HepG2 (cell line): Measurements from ENCODE around the gene ERICH3. TPM values are rescaled to one million over a fixed set of nuclear protein-coding genes. Genes with fewer than 3 reads are reported as not detected.

Experiments used
- ATAC-seq: fragments of 200-7000 bp; cut with Tn5 transposase; 3 replicates; pipeline ENCODE4 v1.9.1; 2020; ENCODE audit warnings: mild to moderate bottlenecking, moderate library complexity
- BruUV-seq: library from RNA; stranded (reverse); fragments of 400-500 nt; replicated peaks from 2 replicates; lab custom pipeline; 2021; lab: Mats Ljungman, UMichigan
- CTCF ChIA-PET: fragments of 300-600 bp; formaldehyde crosslinking; extraction: SDS; loops from one replicate; lab custom pipeline; 2021; ENCODE audit warnings: low total read pairs, inconsistent platforms, low intra/inter-chr PET ratio; lab: Yijun Ruan, JAX
- POLR2A ChIA-PET: fragments of 350-600 bp; sonication (Branson Sonifier 250); formaldehyde crosslinking; loops from one replicate; lab custom pipeline; 2020; ENCODE audit warnings: antibody characterized with exemption, inconsistent platforms; lab: Yijun Ruan, JAX
- DNase-seq: peaks from one replicate; pipeline ENCODE4 v3.0.0-alpha.2; 2015; ENCODE audit warnings: low spot score
- FAIRE-seq: peaks from 3 replicates; lab custom pipeline; 2011; peaks lifted over from hg19 to GRCh38; lab: Jason Lieb, UNC
- H2AFZ ChIP-seq: one replicate; pipeline ENCODE4 v1.6.1; 2011; ENCODE audit warnings: low read length, inconsistent platforms
- H3K27ac ChIP-seq: fragments of 300-600 bp; 3 replicates; pipeline ENCODE4 v1.8.0; 2011; ENCODE audit warnings: mixed run types, mild to moderate bottlenecking, mixed read lengths, low read length, inconsistent platforms; ENCODE audit not compliant: insufficient read depth; ENCODE audit errors: extremely low read length
- H3K27me3 ChIP-seq, 2 experiments: fragments of 200-600 bp in 1 of 2; 2 replicates in 1 of 2; 3 replicates in 1 of 2; pipeline versions ENCODE4 v1.6.0 to v1.8.0; 2011; ENCODE audit warnings: low read length in 2 of 2, mild to moderate bottlenecking in 2 of 2, moderate library complexity in 2 of 2, inconsistent platforms in 1 of 2; ENCODE audit not compliant: insufficient read depth in 2 of 2, control insufficient read depth in 1 of 2
- H3K36me3 ChIP-seq, 2 experiments: fragments of 200-600 bp in 1 of 2; replicated peaks in 1 of 2; 2 replicates in 1 of 2; 3 replicates in 1 of 2; pipeline versions ENCODE4 v1.5.1 to v1.8.0; 2011; ENCODE audit warnings: low read length in 2 of 2, inconsistent platforms in 1 of 2; ENCODE audit not compliant: insufficient read depth in 2 of 2, control insufficient read depth in 1 of 2
- H3K4me1 ChIP-seq: 2 replicates; pipeline ENCODE4 v1.5.1; 2012; ENCODE audit warnings: low read length, inconsistent platforms; ENCODE audit not compliant: insufficient read depth
- H3K4me2 ChIP-seq: 2 replicates; pipeline ENCODE4 v1.6.0; 2011; ENCODE audit warnings: low read depth, low read length, inconsistent platforms
- H3K4me3 ChIP-seq, 3 experiments: fragments of 200-600 bp in 1 of 3; sonication (generic), shearing (Covaris generic) in 1 of 3; replicated peaks in 1 of 3; 2 replicates each; pipeline ENCODE4 v1.5.1; 2011 to 2016; ENCODE audit warnings: low read length in 3 of 3, inconsistent platforms in 2 of 3, low read depth in 2 of 3, mild to moderate bottlenecking in 2 of 3, control low read depth in 1 of 3, mixed read lengths in 1 of 3; ENCODE audit not compliant: insufficient read depth in 1 of 3
- H3K79me2 ChIP-seq: one replicate; pipeline ENCODE4 v1.6.1; 2011; ENCODE audit warnings: low read length, inconsistent platforms; ENCODE audit not compliant: insufficient read depth
- H3K9ac ChIP-seq: 2 replicates; pipeline ENCODE4 v1.6.0; 2011; ENCODE audit warnings: mild to moderate bottlenecking, low read depth, low read length, inconsistent platforms; ENCODE audit not compliant: insufficient read depth
- H3K9me3 ChIP-seq: 2 replicates; pipeline ENCODE4 v1.5.1; 2012; ENCODE audit warnings: mild to moderate bottlenecking, low read length
- H4K20me1 ChIP-seq: 2 replicates; pipeline ENCODE4 v1.6.0; 2011; ENCODE audit warnings: inconsistent platforms, mild to moderate bottlenecking, low read length, moderate library complexity; ENCODE audit not compliant: insufficient read depth
- FOXA1 ChIP-seq, 2 experiments: fragments of 450-650 bp in 1 of 2; sonication (generic) in 1 of 2; formaldehyde crosslinking in 1 of 2; IDR thresholded peaks; 2 replicates each; pipeline versions ENCODE4 v1.4.0 to v1.6.1; 2016 to 2020; ENCODE audit warnings: missing genetic modification reagents in 1 of 2
- HIVEP1 ChIP-seq: sonication (generic); formaldehyde crosslinking; IDR thresholded peaks from 2 replicates; pipeline ENCODE4 v1.4.0; 2020; ENCODE audit warnings: mild to moderate bottlenecking, missing genetic modification reagents
- JUND ChIP-seq: sonication (generic); formaldehyde crosslinking; IDR thresholded peaks from 2 replicates; pipeline ENCODE4 v1.8.0; 2022; ENCODE audit warnings: mild to moderate bottlenecking, missing genetic modification reagents
- MEIS1 ChIP-seq: sonication (generic); formaldehyde crosslinking; IDR thresholded peaks from 2 replicates; pipeline ENCODE4 v1.9.0; 2021; ENCODE audit warnings: mild to moderate bottlenecking, missing genetic modification reagents, moderate library complexity, borderline replicate concordance
- MXD4 ChIP-seq: IDR thresholded peaks from 2 replicates; pipeline ENCODE4 v1.6.1; 2016; ENCODE audit warnings: mild to moderate bottlenecking, missing biosample characterization, missing genetic modification reagents
- RAD21 ChIP-seq: fragments of 450-650 bp; formaldehyde crosslinking; IDR thresholded peaks from 2 replicates; pipeline ENCODE4 v1.5.0; 2020; ENCODE audit warnings: mild to moderate bottlenecking
- RELA ChIP-seq: sonication (generic); formaldehyde crosslinking; IDR thresholded peaks from 2 replicates; pipeline ENCODE4 v1.4.0; 2020; ENCODE audit warnings: missing genetic modification reagents
- SMC3 ChIP-seq: IDR thresholded peaks from 2 replicates; pipeline ENCODE4 v1.6.1; 2011; ENCODE audit warnings: low read length, improper control_type of control experiment
- SOX6 ChIP-seq, 2 experiments: fragments of 450-650 bp in 1 of 2; sonication (generic) in 1 of 2; formaldehyde crosslinking in 1 of 2; IDR thresholded peaks; 2 replicates each; pipeline versions ENCODE4 v1.4.0 to v1.6.1; 2017 to 2020; ENCODE audit warnings: antibody characterized with exemption in 1 of 2, mild to moderate bottlenecking in 1 of 2, missing genetic modification reagents in 1 of 2
- SP2 ChIP-seq: sonication (generic); formaldehyde crosslinking; IDR thresholded peaks from 2 replicates; pipeline ENCODE4 v1.5.1; 2020; ENCODE audit warnings: mild to moderate bottlenecking, missing genetic modification reagents
- STAG1 ChIP-seq: sonication (generic); formaldehyde crosslinking; IDR thresholded peaks from 2 replicates; pipeline ENCODE4 v1.4.0; 2020; ENCODE audit warnings: missing genetic modification reagents
- ZBTB38 ChIP-seq: sonication (generic); formaldehyde crosslinking; IDR thresholded peaks from 2 replicates; pipeline ENCODE4 v1.5.1; 2020; ENCODE audit warnings: mild to moderate bottlenecking, missing genetic modification reagents
- ZBTB39 ChIP-seq: sonication (generic); formaldehyde crosslinking; IDR thresholded peaks from 2 replicates; pipeline ENCODE4 v1.5.0; 2020; ENCODE audit warnings: missing genetic modification reagents
- ZNF446 ChIP-seq: sonication (generic); formaldehyde crosslinking; IDR thresholded peaks from 2 replicates; pipeline ENCODE4 v1.5.0; 2020; ENCODE audit warnings: mild to moderate bottlenecking, missing genetic modification reagents
- ZNF484 ChIP-seq: sonication (generic); formaldehyde crosslinking; IDR thresholded peaks from 2 replicates; pipeline ENCODE4 v1.5.1; 2020; ENCODE audit warnings: mild to moderate bottlenecking, low read depth, missing genetic modification reagents, borderline replicate concordance
- ZNF614 ChIP-seq: IDR thresholded peaks from 2 replicates; pipeline ENCODE4 v1.6.1; 2018; ENCODE audit warnings: missing biosample characterization, missing genetic modification reagents, inconsistent platforms, borderline replicate concordance
- WGBS: methylation state at CpG from one replicate; pipeline ENCODE4 v1.1.6; 2017; ENCODE audit warnings: low lambda C conversion rate; 5-methylcytosine and 5-hydroxymethylcytosine counted together
- in situ Hi-C: cut with HindIII; loops from 2 replicates; pipeline ENCODE4 v1.10.0; 2017; ENCODE audit warnings: low pct_unique_long_range_greater_than_20kb; ENCODE audit not compliant: extremely low pct_ligation_motif_present
- intact Hi-C: fragments of 100-400 bp; cut with micrococcal nuclease; formaldehyde crosslinking; loops from one replicate; pipeline ENCODE4 v1.10.0; 2022; ENCODE audit not compliant: unreplicated experiment
- polyA plus RNA-seq, 8 experiments: library from polyadenylated mRNA; depleted of rRNA in 3 of 8; stranded (reverse) in 7 of 8; unstranded in 1 of 8; fragments of >200 nt; fragmentation: Illumina TruSeq in 4 of 8; extraction: Trizol in 4 of 8; gene quantifications; 2 replicates each; pipeline versions ENCODE4 v1.2.1 to v1.2.3, GENCODE V29; 2011 to 2016; ENCODE audit warnings: low read depth in 4 of 8, missing spikeins in 1 of 8, mixed read lengths in 1 of 8; ENCODE audit not compliant: insufficient read depth in 1 of 8
- total RNA-seq, 5 experiments: library from RNA; depleted of rRNA; stranded (reverse); fragments of >200 nt; fragmentation: Illumina TruSeq; extraction: Trizol; gene quantifications; 2 replicates each; pipeline ENCODE4 v1.2.3, GENCODE V29; 2016; ENCODE audit warnings: low read depth in 1 of 5
- TF ChIP-seq, protein P1 (sequence below): sonication (generic); formaldehyde crosslinking; IDR thresholded peaks from 2 replicates; pipeline ENCODE4 v1.4.0; 2020; ENCODE audit warnings: missing genetic modification reagents, low read depth, mild to moderate bottlenecking, borderline replicate concordance
- TF ChIP-seq, protein P2 (sequence below): IDR thresholded peaks from 2 replicates; pipeline ENCODE4 v1.6.1; 2016; ENCODE audit warnings: low read depth, control low read depth

The ERICH3 gene
- total and polyA plus RNA-seq, 2 of the 13 experiments (the other 11 are each of a cell fraction or from before 2014, with no cell fraction given), result 0.03 TPM; not detected in 1

DNA sequence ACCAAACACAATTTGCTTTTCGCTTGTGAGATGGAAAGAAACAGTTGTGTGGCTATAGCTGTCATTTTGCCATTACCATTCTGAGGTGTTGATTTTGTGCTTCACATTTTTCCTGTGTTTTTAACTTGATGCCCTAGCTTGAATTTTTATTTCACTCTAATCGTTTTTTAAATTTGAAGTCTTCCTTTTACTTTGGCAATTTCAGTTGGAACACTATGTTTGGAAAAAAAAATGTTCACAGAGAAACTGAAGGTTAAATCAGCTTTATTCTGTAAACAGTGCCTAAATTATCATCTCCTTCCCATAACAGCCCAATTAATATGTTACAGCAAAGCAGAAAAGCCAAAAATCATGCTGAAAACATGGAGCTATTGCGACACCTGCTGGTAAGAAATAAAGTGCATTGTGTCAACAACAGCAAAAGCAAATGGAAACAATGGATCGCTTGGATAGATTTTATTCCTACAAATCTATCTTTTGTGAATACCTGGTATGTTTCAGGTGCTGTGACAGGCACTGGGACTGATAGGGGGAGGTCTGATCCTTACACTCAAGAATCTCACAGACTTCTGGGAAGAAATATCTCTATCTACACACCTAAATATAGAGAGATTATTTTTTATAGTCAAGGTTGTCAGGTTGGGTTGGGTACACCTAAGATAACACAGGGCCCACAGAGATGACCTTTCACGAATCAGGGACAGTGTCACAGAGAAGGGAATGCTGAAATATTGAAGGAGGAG is 16.2 kb upstream of the ERICH3 start:
- H3K9ac ChIP-seq, result no peak overlapping the region
- intact Hi-C loops, result loop anchor here (1.0 to 10.0 kb wide), 3 partner anchors 44 to 692 kb away; partner anchors contain the start of genes CRYZ and TYW3
- no peak overlapping the region for H2AFZ ChIP-seq
- CTCF ChIA-PET, result interaction anchor here (1.6 kb wide), 1 partner anchor 43 kb away, joined by 5 read pairs; the partner anchor contains the start of genes CRYZ and TYW3
- no TSS peak for BruUV-seq
- DNase-seq (peak; percentile 53), ATAC-seq (peak; percentile 85), FAIRE-seq (no peak)
- in situ Hi-C loops, result loop anchor here (25.0 kb wide), 1 partner anchor 852 kb away; no protein-coding TSS in a partner anchor
- 20% methylated on average over 5 of the region's 5 CpGs for WGBS
- H3K36me3 ChIP-seq, result no peaks in the 10 kb centered on the region
- no peaks in the 10 kb centered on the region for H3K9me3 ChIP-seq
- POLR2A ChIA-PET, result interaction anchor here (1.6 kb wide), 1 partner anchor 44 kb away, joined by 4 read pairs; no protein-coding TSS in a partner anchor
- H3K27me3 ChIP-seq, result no peaks in the 10 kb centered on the region
- no peak overlapping the region for H3K27ac ChIP-seq
- no peak overlapping the region for H3K4me3 ChIP-seq
- peaks cover 8% of the 10 kb centered on the region for H3K4me1 ChIP-seq
- peak overlapping the region; percentile 52 for H3K4me2 ChIP-seq
- no peaks in the 10 kb centered on the region for H3K79me2 ChIP-seq
- no peaks in the 10 kb centered on the region for H4K20me1 ChIP-seq
- TF ChIP-seq STAG1 (CRISPR knock-in tag) (peak; percentile 89), SOX6 (IDR thresholded peaks at IDR 0.05) (no peak), SOX6 (CRISPR knock-in tag; IDR thresholded peaks at IDR 0.05) (0 out of 2 replicates have a peak, but pooled peaks have one; percentile 19), FOXA1 (IDR thresholded peaks at IDR 0.05) (peak; percentile 64; the same call in 1 of the 2 replicates), FOXA1 (CRISPR knock-in tag; IDR thresholded peaks at IDR 0.05) (peak; percentile 99), SMC3 (peak; percentile 81), JUND (no peak), MEIS1 (CRISPR knock-in tag) (no peak), ZBTB39 (CRISPR knock-in tag) (no peak), RAD21 (CRISPR knock-in tag) (peak; percentile 60), ZNF446 (CRISPR knock-in tag) (no peak), MXD4 (CRISPR knock-in tag) (0 out of 2 replicates have a peak, but pooled peaks have one; percentile 19), RELA (no peak), ZNF614 (CRISPR knock-in tag) (0 out of 2 replicates have a peak, but pooled peaks have one; percentile 34), SP2 (no peak), HIVEP1 (CRISPR knock-in tag) (no peak), ZBTB38 (CRISPR knock-in tag) (no peak), ZNF484 (CRISPR knock-in tag) (no peak)
- TF ChIP-seq, protein P1, sequence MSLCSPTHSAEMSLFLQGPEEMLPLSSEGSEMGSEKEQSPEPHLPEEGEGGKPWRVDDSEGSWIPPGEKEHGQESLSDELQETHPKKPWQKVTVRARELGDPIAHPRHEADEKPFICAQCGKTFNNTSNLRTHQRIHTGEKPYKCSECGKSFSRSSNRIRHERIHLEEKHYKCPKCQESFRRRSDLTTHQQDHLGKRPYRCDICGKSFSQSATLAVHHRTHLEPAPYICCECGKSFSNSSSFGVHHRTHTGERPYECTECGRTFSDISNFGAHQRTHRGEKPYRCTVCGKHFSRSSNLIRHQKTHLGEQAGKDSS (CRISPR knock-in tag), result no peak
- TF ChIP-seq, protein P2, sequence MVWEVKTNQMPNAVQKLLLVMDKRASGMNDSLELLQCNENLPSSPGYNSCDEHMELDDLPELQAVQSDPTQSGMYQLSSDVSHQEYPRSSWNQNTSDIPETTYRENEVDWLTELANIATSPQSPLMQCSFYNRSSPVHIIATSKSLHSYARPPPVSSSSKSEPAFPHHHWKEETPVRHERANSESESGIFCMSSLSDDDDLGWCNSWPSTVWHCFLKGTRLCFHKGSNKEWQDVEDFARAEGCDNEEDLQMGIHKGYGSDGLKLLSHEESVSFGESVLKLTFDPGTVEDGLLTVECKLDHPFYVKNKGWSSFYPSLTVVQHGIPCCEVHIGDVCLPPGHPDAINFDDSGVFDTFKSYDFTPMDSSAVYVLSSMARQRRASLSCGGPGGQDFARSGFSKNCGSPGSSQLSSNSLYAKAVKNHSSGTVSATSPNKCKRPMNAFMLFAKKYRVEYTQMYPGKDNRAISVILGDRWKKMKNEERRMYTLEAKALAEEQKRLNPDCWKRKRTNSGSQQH, result no peak
